Stimulated activated naive B cell treated with anti-CD40 and anti-IgM and Interleukin-4, amounts not matched to agents 10 μg/mL and 1 μg/mL and 100 μg/mL, for 72 hours (primary cell): ENCODE measurements around the gene URGCP.
A peak's percentile ranks its signal among the peaks of the same experiment; 100 is the strongest.

Experiments used
- ATAC-seq, 2 donors: fragments of 150-1000 bp; cut with Tn5 transposase; replicated peaks; 2 replicates each; pipeline ENCODE4 v1.10.0; 2021; ENCODE audit warnings: moderate library complexity in 1 of 2
- DNase-seq: peaks from one replicate; pipeline ENCODE4 v3.0.0; 2021
- H3K27ac Mint-ChIP-seq: one replicate; pipeline ENCODE4 v1.8.0; 2022; ENCODE audit warnings: mild to moderate bottlenecking, mixed read lengths
- H3K27me3 Mint-ChIP-seq, 2 donors: one replicate each; pipeline ENCODE4 v1.8.0; 2022; ENCODE audit warnings: mixed read lengths in 2 of 2
- H3K36me3 Mint-ChIP-seq, 2 donors: one replicate each; pipeline ENCODE4 v1.8.0; 2022; ENCODE audit warnings: mixed read lengths in 2 of 2, mild to moderate bottlenecking in 1 of 2
- H3K4me1 Mint-ChIP-seq, 2 donors: one replicate each; pipeline ENCODE4 v1.8.0; 2022; ENCODE audit warnings: mixed read lengths in 2 of 2, mild to moderate bottlenecking in 1 of 2
- H3K4me3 Mint-ChIP-seq, 2 donors: one replicate each; pipeline ENCODE4 v1.8.0; 2022; ENCODE audit warnings: mild to moderate bottlenecking in 2 of 2, mixed read lengths in 2 of 2, moderate library complexity in 1 of 2
- H3K9me3 Mint-ChIP-seq, 2 donors: one replicate each; pipeline ENCODE4 v1.8.0; 2022; ENCODE audit warnings: mixed read lengths in 2 of 2, mild to moderate bottlenecking in 1 of 2

URGCP gene

GRCh38 chr7:43872406-43873110, 33.8 kb downstream of the URGCP start:
- Mint-ChIP-seq H3K4me3 (no peak overlapping the region), H3K27ac (no peak overlapping the region), H3K4me1 (peaks cover 20 to 43% of the 10 kb centered on the region in 2 donors), H3K27me3 (no peaks in the 10 kb centered on the region), H3K9me3 (peaks cover 0 to 3% of the 10 kb centered on the region in 2 donors), H3K36me3 (peaks cover 25 to 38% of the 10 kb centered on the region in 2 donors)
- no peak for ATAC-seq
- no peak for DNase-seq

GRCh38 chr7:43871064-43871463, 35.3 kb downstream of the URGCP start:
- Mint-ChIP-seq H3K9me3 (peaks cover 0 to 3% of the 10 kb centered on the region in 2 donors), H3K36me3 (peaks cover 21 to 33% of the 10 kb centered on the region in 2 donors), H3K4me3 (no peak overlapping the region), H3K4me1 (peaks cover 14 to 36% of the 10 kb centered on the region in 2 donors), H3K27me3 (no peaks in the 10 kb centered on the region), H3K27ac (peak overlapping the region; percentile 4)
- no peak for ATAC-seq
- no peak for DNase-seq

DNA sequence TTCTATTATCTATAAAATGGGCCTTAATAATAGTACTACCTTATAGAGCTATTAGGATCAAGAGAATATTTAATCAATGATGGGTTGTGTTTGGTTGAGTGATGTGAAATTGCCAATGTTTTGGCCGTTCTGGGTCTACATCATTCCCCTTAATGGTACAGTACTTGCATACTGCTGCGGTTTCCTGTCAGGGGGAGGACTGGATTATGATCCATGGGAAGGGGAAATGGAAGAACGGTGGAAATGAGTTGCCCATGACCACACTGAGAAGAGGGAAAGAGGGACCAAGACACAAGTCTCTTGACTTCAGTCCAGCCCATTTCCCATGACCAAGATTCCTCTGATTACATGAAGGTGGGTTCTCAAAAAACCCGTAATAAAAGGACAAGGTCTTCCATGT, 36.1 kb downstream of the URGCP start:
- ATAC-seq (no peak), DNase-seq (no peak)
- Mint-ChIP-seq H3K4me3 (no peak overlapping the region), H3K27ac (no peak overlapping the region), H3K36me3 (peaks cover 27 to 31% of the 10 kb centered on the region in 2 donors), H3K4me1 (peaks cover 11 to 31% of the 10 kb centered on the region in 2 donors), H3K9me3 (peaks cover 0 to 3% of the 10 kb centered on the region in 2 donors), H3K27me3 (no peaks in the 10 kb centered on the region)

GRCh38 chr7:43869867-43870240, 36.5 kb downstream of the URGCP start:
- peaks cover 11 to 31% of the 10 kb centered on the region in 2 donors for H3K4me1 Mint-ChIP-seq
- DNase-seq (no peak), ATAC-seq (peak; percentile 29 to 40)
- peak overlapping the region; percentile 95 for H3K27ac Mint-ChIP-seq
- peaks cover 26 to 31% of the 10 kb centered on the region in 2 donors for H3K36me3 Mint-ChIP-seq
- no peaks in the 10 kb centered on the region for H3K27me3 Mint-ChIP-seq
- peaks cover 0 to 3% of the 10 kb centered on the region in 2 donors for H3K9me3 Mint-ChIP-seq
- H3K4me3 Mint-ChIP-seq = peak overlapping the region; percentile 89 to 98

GRCh38 chr7:43869006-43869866, 37.2 kb downstream of the URGCP start, which contains the start of gene MRPS24:
Gene MRPS24, minus strand, starts transcription at chr7:43869517. Its CDS starts 22 bp downstream, at chr7:43869495.
- Mint-ChIP-seq H3K9me3 (peaks cover 0 to 3% of the 10 kb centered on the region in 2 donors), H3K27me3 (no peaks in the 10 kb centered on the region), H3K36me3 (peaks cover 25 to 31% of the 10 kb centered on the region in 2 donors), H3K4me3 (peak within 1 kb of the TSS; percentile 89 to 98), H3K27ac (peak within 1 kb of the TSS; percentile 95), H3K4me1 (peaks cover 12 to 31% of the 10 kb centered on the region in 2 donors)
- DNase-seq (peak; percentile 86), ATAC-seq (peak; percentile 96)

DNA sequence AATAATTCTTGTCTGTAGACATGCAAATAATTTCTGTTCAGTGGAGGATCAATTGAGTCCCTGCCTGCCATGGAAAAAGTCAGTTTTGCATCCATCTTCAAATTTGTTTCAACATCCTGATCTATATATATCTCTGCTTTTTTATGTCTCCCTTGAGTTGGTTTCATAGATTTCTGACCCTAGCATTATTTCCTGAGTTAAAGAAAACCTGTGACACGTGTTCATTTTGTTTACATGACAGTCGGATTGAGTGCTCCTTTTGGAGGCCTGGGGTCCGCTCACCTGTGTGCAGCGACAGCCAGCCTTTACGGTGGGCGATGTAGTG, 37.8 kb downstream of the URGCP start:
- DNase-seq = no peak
- peak overlapping the region; percentile 95 for H3K27ac Mint-ChIP-seq
- H3K9me3 Mint-ChIP-seq = peaks cover 0 to 3% of the 10 kb centered on the region in 2 donors
- peaks cover 14 to 31% of the 10 kb centered on the region in 2 donors for H3K4me1 Mint-ChIP-seq
- peaks cover 0 to under 1% of the 10 kb centered on the region in 2 donors for H3K27me3 Mint-ChIP-seq
- peaks cover 24 to 28% of the 10 kb centered on the region in 2 donors for H3K36me3 Mint-ChIP-seq
- H3K4me3 Mint-ChIP-seq = peak overlapping the region; percentile 89 to 98
- no peak for ATAC-seq

- ATAC-seq = no peak
- H3K27ac Mint-ChIP-seq = peak overlapping the region; percentile 25
- H3K4me1 Mint-ChIP-seq = peaks cover 14 to 31% of the 10 kb centered on the region in 2 donors
- peaks cover 21 to 25% of the 10 kb centered on the region in 2 donors for H3K36me3 Mint-ChIP-seq
- H3K27me3 Mint-ChIP-seq = peaks cover 0 to 5% of the 10 kb centered on the region in 2 donors
- H3K9me3 Mint-ChIP-seq = peaks cover 0 to 3% of the 10 kb centered on the region in 2 donors
- H3K4me3 Mint-ChIP-seq = peak overlapping the region; percentile 89 to 98
- DNase-seq = no peak
These were observed 38.2 kb downstream of the URGCP start for GRCh38 chr7:43868181-43868580.

- Mint-ChIP-seq H3K27ac (no peak overlapping the region), H3K9me3 (no peaks in the 10 kb centered on the region), H3K4me1 (peaks cover 13 to 20% of the 10 kb centered on the region in 2 donors), H3K36me3 (peaks cover 15 to 20% of the 10 kb centered on the region in 2 donors), H3K27me3 (peaks cover 0 to 5% of the 10 kb centered on the region in 2 donors), H3K4me3 (no peak overlapping the region)
- no peak for DNase-seq
- ATAC-seq = no peak
These were observed 41.1 kb downstream of the URGCP start for GRCh38 chr7:43865277-43865676.

DNA sequence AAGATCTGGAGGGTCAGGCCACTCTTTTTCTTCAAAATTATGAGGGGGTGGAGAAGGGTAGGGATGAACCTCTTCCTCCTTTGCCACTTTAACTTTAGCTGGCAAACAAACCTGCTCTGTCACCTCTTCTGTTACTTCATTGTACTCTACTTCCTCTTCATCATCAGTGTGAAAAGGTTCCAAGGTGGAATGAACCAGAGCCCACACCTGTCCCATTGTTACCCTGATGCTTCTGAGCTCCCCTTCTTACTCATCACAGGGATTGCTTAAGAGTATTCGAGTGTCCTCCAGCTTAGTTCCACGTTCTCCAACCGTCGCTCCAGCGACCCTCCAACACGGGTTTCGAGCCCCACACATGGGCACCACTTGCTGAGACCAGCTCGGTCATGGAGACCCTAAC, 42.3 kb downstream of the URGCP start:
- Mint-ChIP-seq H3K9me3 (peaks cover 0 to 2% of the 10 kb centered on the region in 2 donors), H3K27me3 (peaks cover 0 to 5% of the 10 kb centered on the region in 2 donors), H3K4me1 (peaks cover 7 to 11% of the 10 kb centered on the region in 2 donors), H3K4me3 (no peak overlapping the region), H3K36me3 (peaks cover 15 to 20% of the 10 kb centered on the region in 2 donors), H3K27ac (no peak overlapping the region)
- ATAC-seq (no peak), DNase-seq (no peak)

GRCh38 chr7:43856996-43857395, 49.4 kb downstream of the URGCP start:
- H3K36me3 Mint-ChIP-seq = no peaks in the 10 kb centered on the region
- no peak overlapping the region for H3K4me3 Mint-ChIP-seq
- peaks cover 0 to 2% of the 10 kb centered on the region in 2 donors for H3K9me3 Mint-ChIP-seq
- no peak for DNase-seq
- H3K4me1 Mint-ChIP-seq = no peaks in the 10 kb centered on the region
- H3K27me3 Mint-ChIP-seq = peaks cover 3 to 6% of the 10 kb centered on the region in 2 donors
- no peak overlapping the region for H3K27ac Mint-ChIP-seq
- ATAC-seq = no peak

DNA sequence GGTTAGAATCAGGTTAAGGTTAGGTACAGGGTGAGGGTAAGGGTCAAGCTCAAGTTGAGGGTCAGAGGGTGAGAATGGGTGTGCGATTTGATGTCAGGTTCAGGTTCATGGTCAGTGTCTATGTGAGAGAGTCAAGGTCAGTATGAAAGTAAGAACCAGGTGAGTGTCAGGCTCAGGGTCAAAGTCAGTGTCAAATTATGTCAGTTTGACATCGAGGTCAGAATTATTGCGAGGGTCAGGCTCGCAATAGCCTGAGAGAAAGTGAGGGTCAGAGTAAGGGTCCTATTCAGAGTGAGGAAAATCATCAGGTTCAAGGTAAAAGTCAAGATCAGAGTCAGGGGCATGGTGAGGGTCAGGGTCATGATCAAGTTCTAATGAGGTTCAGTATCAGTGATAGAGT, 50.1 kb downstream of the URGCP start:
- DNase-seq = no peak
- Mint-ChIP-seq H3K27me3 (peaks cover 3 to 6% of the 10 kb centered on the region in 2 donors), H3K4me3 (no peak overlapping the region), H3K9me3 (peaks cover 3 to 4% of the 10 kb centered on the region in 2 donors), H3K27ac (no peak overlapping the region), H3K4me1 (no peaks in the 10 kb centered on the region), H3K36me3 (no peaks in the 10 kb centered on the region)
- ATAC-seq = no peak

DNA sequence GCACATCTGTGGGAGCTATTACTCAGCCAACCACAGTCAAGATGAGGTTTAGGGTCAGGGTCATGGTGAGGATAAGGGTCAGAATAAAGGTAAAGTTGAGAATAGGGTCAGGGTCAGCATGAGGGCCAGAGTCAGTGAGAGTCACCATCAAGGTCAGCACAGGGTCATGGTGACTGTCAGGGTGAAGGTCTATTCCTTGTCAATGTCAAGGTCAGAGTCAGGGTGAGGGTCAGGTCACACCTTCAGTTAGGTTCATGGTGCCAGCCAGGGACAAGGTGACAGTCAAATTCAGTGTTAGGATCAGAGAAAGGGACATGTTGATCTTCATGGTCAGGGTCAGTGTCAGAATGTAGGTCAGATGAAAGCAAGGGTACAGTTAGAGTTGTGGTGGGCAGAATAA, 51.2 kb downstream of the URGCP start:
- DNase-seq (no peak), ATAC-seq (no peak)
- Mint-ChIP-seq H3K9me3 (peaks cover 3 to 4% of the 10 kb centered on the region in 2 donors), H3K4me1 (peaks cover 0 to 2% of the 10 kb centered on the region in 2 donors), H3K27me3 (peaks cover 3 to 6% of the 10 kb centered on the region in 2 donors), H3K27ac (no peak overlapping the region), H3K4me3 (no peak overlapping the region), H3K36me3 (no peaks in the 10 kb centered on the region)

DNA sequence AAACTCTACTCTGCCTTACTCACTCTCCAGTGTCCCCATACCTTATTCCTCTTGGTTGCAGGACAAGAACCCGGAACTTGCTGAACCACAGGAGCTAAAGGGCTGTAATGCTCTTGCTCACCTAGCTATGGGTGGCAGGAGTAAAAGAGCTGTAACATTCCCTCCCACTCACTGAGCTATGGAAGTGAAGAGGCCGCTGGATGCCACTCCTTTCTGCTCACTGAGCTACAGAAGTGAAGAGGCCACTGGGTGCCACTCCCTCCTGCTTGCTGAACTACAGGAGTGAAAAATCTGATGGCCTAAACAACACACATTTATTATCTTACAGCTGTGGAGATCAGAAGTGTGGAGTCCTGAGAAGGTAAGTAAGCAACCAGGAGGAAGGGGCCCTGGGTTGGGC, 54.6 kb downstream of the URGCP start:
- peaks cover 2 to 3% of the 10 kb centered on the region in 2 donors for H3K9me3 Mint-ChIP-seq
- peaks cover 0 to 6% of the 10 kb centered on the region in 2 donors for H3K4me1 Mint-ChIP-seq
- no peak overlapping the region for H3K4me3 Mint-ChIP-seq

GRCh38 chr7:43850348-43851116, 55.9 kb downstream of the URGCP start:
- H3K27ac Mint-ChIP-seq = no peak overlapping the region
- no peak overlapping the region for H3K4me3 Mint-ChIP-seq
- H3K9me3 Mint-ChIP-seq = peaks cover 2 to 3% of the 10 kb centered on the region in 2 donors
- peaks cover 3 to 18% of the 10 kb centered on the region in 2 donors for H3K27me3 Mint-ChIP-seq
- no peaks in the 10 kb centered on the region for H3K36me3 Mint-ChIP-seq
- ATAC-seq = peak in 1 of 2 donors; percentile 25
- no peak for DNase-seq
- H3K4me1 Mint-ChIP-seq = peaks cover 0 to 6% of the 10 kb centered on the region in 2 donors

More for the DNA sequence above, 54.6 kb downstream of the URGCP start:
- peaks cover 3 to 18% of the 10 kb centered on the region in 2 donors for H3K27me3 Mint-ChIP-seq
- DNase-seq (no peak), ATAC-seq (no peak)
- H3K27ac Mint-ChIP-seq = no peak overlapping the region
- no peaks in the 10 kb centered on the region for H3K36me3 Mint-ChIP-seq
